ENCODE measurements around the gene CCDC181. TPM values are rescaled to one million over a fixed set of nuclear protein-coding genes. Genes with fewer than 3 reads are reported as not detected.

Gene CCDC181
- total and polyA plus RNA-seq, 2 of the 8 experiments (the other 6 are each of a cell fraction or from before 2014, with no cell fraction given), result 1.2 to 3.7 TPM

DNA sequence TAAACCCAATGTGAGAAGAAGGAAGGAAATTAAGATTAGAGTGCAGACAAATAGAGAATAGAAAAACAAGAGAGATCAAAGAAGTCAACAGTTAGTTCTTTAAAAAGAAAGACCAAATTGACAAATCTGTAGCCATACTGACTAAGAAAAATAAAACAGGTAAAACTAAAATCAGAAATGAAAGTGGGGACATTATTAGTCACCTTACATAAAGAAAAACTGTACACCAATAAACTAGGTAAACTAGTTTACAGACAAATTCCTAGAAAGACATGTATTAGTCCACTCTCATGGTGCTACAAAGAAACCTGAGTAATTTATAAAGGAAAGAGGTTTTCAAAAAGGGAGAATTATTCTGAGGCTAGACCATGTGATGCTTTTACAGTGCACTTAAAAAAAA, 37.0 kb downstream of the CCDC181 start:
- no peak overlapping the region for H3K9ac ChIP-seq (replicated peaks in 1 of 4; ENCODE audit: extremely low read depth in 1 of 4, low read depth in 3 of 4, low read length in 3 of 4)
- H3K79me1 ChIP-seq (ENCODE audit: low read depth, low read length), result no peaks in the 10 kb centered on the region
- no peaks in the 10 kb centered on the region for H3K79me2 ChIP-seq (ENCODE audit: control insufficient read depth in 1 of 2, insufficient read depth in 2 of 2, low read length in 2 of 2)
- H3K27me3 ChIP-seq (replicated peaks in 1 of 4; ENCODE audit: control insufficient read depth in 3 of 4, extremely low read depth in 1 of 4, insufficient read depth in 3 of 4, low read length in 3 of 4), result no peaks in the 10 kb centered on the region
- H3K4ac ChIP-seq (replicated peaks; ENCODE audit: insufficient read length, low read depth, low read length), result no peak overlapping the region
- H3K18ac ChIP-seq (ENCODE audit: extremely low read depth, low read length), result no peak overlapping the region
- no peak overlapping the region for H2BK15ac ChIP-seq (ENCODE audit: low read length)
- FAIRE-seq, result no peak
- POLR2A ChIA-PET (ENCODE audit: partially characterized antibody), result no interaction called here
- no peaks in the 10 kb centered on the region for H3K4me1 ChIP-seq (replicated peaks in 1 of 4; ENCODE audit: control insufficient read depth in 3 of 4, insufficient read depth in 4 of 4, low read length in 3 of 4)
- DNase-seq (ENCODE audit: low read depth in 1 of 2, low spot score in 2 of 2), result no peak
- no peaks in the 10 kb centered on the region for H3K9me3 ChIP-seq (ENCODE audit: insufficient read depth in 2 of 2, low read depth in 1 of 2, low read length in 1 of 2)
- no peak overlapping the region for H3K4me2 ChIP-seq (ENCODE audit: insufficient read depth in 1 of 2, low read depth in 2 of 2, low read length in 2 of 2)
- H3K56ac ChIP-seq (replicated peaks; ENCODE audit: insufficient read length, low read depth, low read length), result no peak overlapping the region
- no peak overlapping the region for H3K14ac ChIP-seq (ENCODE audit: insufficient read length)
- H2AFZ ChIP-seq (ENCODE audit: low read length), result no peak overlapping the region
- H3K4me3 ChIP-seq (ENCODE audit: extremely low read depth in 1 of 4, insufficient read depth in 2 of 4, low read depth in 3 of 4, low read length in 4 of 4), result no peak overlapping the region
- no peak overlapping the region for H4K5ac ChIP-seq (ENCODE audit: insufficient read length, low read depth, low read length)
- no peaks in the 10 kb centered on the region for H3K23me2 ChIP-seq (ENCODE audit: low read depth, low read length)
- H4K91ac ChIP-seq (replicated peaks; ENCODE audit: insufficient read length, low read length), result no peak overlapping the region
- no peak overlapping the region for H2AK5ac ChIP-seq (ENCODE audit: low read depth, low read length)
- no peak overlapping the region for H2BK20ac ChIP-seq (ENCODE audit: low read length)
- H3K27ac ChIP-seq (ENCODE audit: low read depth, low read length), result no peak overlapping the region
- CTCF ChIA-PET (ENCODE audit: partially characterized antibody), result no interaction called here
- no peaks in the 10 kb centered on the region for H4K20me1 ChIP-seq (replicated peaks in 1 of 2; ENCODE audit: control insufficient read depth in 1 of 2, insufficient read depth in 2 of 2, low read length in 2 of 2)
- H4K8ac ChIP-seq (ENCODE audit: extremely low read depth, insufficient read depth, low read length), result no peak overlapping the region
- H2BK12ac ChIP-seq (ENCODE audit: low read depth, low read length), result no peak overlapping the region
- no peak overlapping the region for H2BK120ac ChIP-seq (replicated peaks; ENCODE audit: low read depth, low read length)
- no peak overlapping the region for H2BK5ac ChIP-seq (ENCODE audit: low read depth, low read length)
- H3K23ac ChIP-seq (ENCODE audit: insufficient read length), result no peak overlapping the region
- H3K36me3 ChIP-seq (ENCODE audit: control insufficient read depth in 2 of 4, insufficient read depth in 4 of 4, low read length in 3 of 4), result peaks cover 0 to 12% (median 7%) of the 10 kb centered on the region in 4 experiments; a peak in 4 of 8 replicates
- TF ChIP-seq SIRT6 (IDR thresholded peaks at IDR 0.05; ENCODE audit: low read length) (no peak), TAF7 (optimal IDR thresholded peaks at IDR 0.05; ENCODE audit: borderline replicate concordance, low read depth, low read length) (no peak), TEAD4 (IDR thresholded peaks at IDR 0.05; ENCODE audit: low read depth, low read length) (no peak), CHD2 (IDR thresholded peaks at IDR 0.05; ENCODE audit: low read length) (no peak), NANOG (IDR thresholded peaks at IDR 0.05; ENCODE audit: insufficient read depth, low read depth, low read length, poor library complexity, severe bottlenecking) (no peak), JUN (IDR thresholded peaks at IDR 0.05; ENCODE audit: low read depth, low read length) (no peak), GABPA (IDR thresholded peaks at IDR 0.05; ENCODE audit: borderline replicate concordance, insufficient read depth, low read length) (no peak)
